Measurements from ENCODE around the gene GATB. TPM values are rescaled to one million over a fixed set of nuclear protein-coding genes. Genes with fewer than 3 reads are reported as not detected.
A peak's percentile ranks its signal among the peaks of the same experiment; 100 is the strongest.

Gene GATB
- total RNA-seq, 1 experiment from 2014 or later: 36.6 TPM

- no peaks in the 10 kb centered on the region for H3K36me3 ChIP-seq
- H3K9me3 ChIP-seq: no peaks in the 10 kb centered on the region
- H3K4me3 ChIP-seq: no peak overlapping the region
- H3K27me3 ChIP-seq: no peaks in the 10 kb centered on the region
- DNase-seq: no peak
These were observed 32.2 kb upstream of the GATB start for GRCh38 chr4:151792995-151793394.

- H3K27me3 ChIP-seq: no peaks in the 10 kb centered on the region
- H3K4me3 ChIP-seq: no peak overlapping the region
- H3K9me3 ChIP-seq: no peaks in the 10 kb centered on the region
These were observed 31.7 kb upstream of the GATB start for GRCh38 chr4:151792530-151792929.

GRCh38 chr4:151788021-151788420, 27.2 kb upstream of the GATB start:
- Histone ChIP-seq H3K9me3 (no peaks in the 10 kb centered on the region), H3K36me3 (no peaks in the 10 kb centered on the region), H3K4me3 (no peak overlapping the region), H3K27me3 (no peaks in the 10 kb centered on the region)
- no peak for DNase-seq

More at GRCh38 chr4:151792530-151792929, 31.7 kb upstream of the GATB start:
- H3K36me3 ChIP-seq: no peaks in the 10 kb centered on the region
- no peak for DNase-seq

GRCh38 chr4:151786158-151786495, 25.3 kb upstream of the GATB start:
- no peaks in the 10 kb centered on the region for H3K36me3 ChIP-seq
- H3K9me3 ChIP-seq: no peaks in the 10 kb centered on the region
- H3K27me3 ChIP-seq: no peaks in the 10 kb centered on the region
- no peak overlapping the region for H3K4me3 ChIP-seq
- DNase-seq: no peak

DNA sequence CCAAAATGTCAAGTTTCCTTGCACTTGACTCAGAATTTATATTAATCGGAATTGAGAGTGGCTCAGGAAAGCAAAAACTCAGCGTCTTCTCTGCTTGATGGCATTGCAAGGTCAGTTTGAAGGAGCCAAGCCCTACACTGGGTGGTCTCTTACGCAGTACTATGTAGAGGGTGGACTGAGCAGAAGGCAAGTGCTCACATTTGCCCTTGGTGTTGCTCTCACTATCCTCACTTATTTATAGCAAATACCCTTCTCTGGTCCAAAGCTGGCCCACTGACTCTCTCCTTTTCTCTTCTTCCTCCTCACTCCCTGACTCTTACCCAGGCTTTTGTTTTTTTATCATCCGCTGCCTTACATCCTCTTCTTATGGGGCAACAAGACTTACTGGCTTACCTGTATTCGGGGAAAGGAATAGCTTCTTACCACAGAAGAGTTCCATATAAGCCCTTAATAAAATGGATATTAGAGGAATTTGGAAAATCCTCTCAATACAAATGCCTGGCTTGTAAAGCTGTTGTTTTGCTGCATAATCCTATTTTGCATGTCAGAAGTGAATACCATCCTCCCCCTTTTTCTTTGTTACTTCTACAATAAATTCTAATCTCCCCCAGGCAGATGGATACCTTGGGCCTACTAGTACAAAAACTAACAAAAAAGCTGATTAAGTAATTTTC, 24.8 kb upstream of the GATB start:
- Histone ChIP-seq H3K27me3 (no peaks in the 10 kb centered on the region), H3K36me3 (no peaks in the 10 kb centered on the region), H3K4me3 (no peak overlapping the region), H3K9me3 (no peaks in the 10 kb centered on the region)
- DNase-seq: no peak

- H3K27me3 ChIP-seq: no peaks in the 10 kb centered on the region
- H3K9me3 ChIP-seq: no peaks in the 10 kb centered on the region
- DNase-seq: no peak
- no peaks in the 10 kb centered on the region for H3K36me3 ChIP-seq
- no peak overlapping the region for H3K4me3 ChIP-seq
These were observed 23.9 kb upstream of the GATB start for GRCh38 chr4:151784706-151785105.

- H3K36me3 ChIP-seq: no peaks in the 10 kb centered on the region
- H3K4me3 ChIP-seq: no peak overlapping the region
- H3K9me3 ChIP-seq: no peaks in the 10 kb centered on the region
- H3K27me3 ChIP-seq: no peaks in the 10 kb centered on the region
- no peak for DNase-seq
These were observed 23.1 kb upstream of the GATB start for GRCh38 chr4:151783867-151784266.

- no peaks in the 10 kb centered on the region for H3K9me3 ChIP-seq
- no peaks in the 10 kb centered on the region for H3K36me3 ChIP-seq
- DNase-seq: no peak
- H3K27me3 ChIP-seq: no peaks in the 10 kb centered on the region
- H3K4me3 ChIP-seq: no peak overlapping the region
These were observed 21.5 kb upstream of the GATB start for GRCh38 chr4:151782296-151782695.

GRCh38 chr4:151781026-151781425, 20.2 kb upstream of the GATB start:
- H3K36me3 ChIP-seq: no peaks in the 10 kb centered on the region
- no peak overlapping the region for H3K4me3 ChIP-seq
- no peaks in the 10 kb centered on the region for H3K27me3 ChIP-seq
- no peak for DNase-seq
- H3K9me3 ChIP-seq: no peaks in the 10 kb centered on the region

DNA sequence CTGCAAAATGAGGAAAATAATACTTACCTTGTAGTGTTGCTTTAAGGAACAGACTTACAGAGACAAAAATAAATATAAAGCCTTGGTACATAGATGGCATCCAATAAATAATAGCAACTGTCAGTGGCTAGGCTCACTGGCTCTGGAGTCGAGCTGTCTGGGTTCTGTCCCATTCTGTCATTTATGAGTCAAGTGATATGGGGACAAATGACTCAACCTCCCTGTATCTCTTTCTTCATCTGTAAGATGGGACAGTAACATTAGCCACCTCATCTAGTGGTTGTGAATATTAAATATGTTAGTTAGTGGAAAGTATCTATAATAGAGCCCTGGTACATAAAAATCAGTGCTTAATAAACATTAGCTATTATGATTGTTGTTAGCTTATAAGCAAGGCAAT, 16.7 kb upstream of the GATB start:
- H3K4me3 ChIP-seq: no peak overlapping the region
- H3K36me3 ChIP-seq: no peaks in the 10 kb centered on the region
- H3K27me3 ChIP-seq: no peaks in the 10 kb centered on the region
- H3K9me3 ChIP-seq: no peaks in the 10 kb centered on the region
- DNase-seq: no peak

DNA sequence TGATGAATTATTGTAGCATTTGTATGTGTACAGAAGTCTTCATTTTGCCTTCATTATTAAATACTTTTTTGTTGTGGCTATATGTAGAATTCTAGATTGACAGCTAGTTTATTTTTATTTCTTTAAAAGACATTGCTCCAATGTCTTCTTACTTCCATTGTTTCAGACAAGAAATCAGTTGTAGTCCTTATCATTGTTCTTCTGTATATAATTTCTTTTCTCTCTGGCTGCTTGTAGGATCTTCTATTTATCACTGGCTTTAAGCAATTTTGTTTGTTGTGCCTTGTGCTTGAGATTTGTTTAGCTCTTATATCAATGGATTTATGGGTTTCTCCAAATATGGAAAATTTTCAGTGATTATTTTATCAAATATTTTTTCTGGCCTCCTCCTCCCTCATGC, 13.5 kb upstream of the GATB start:
- no peak overlapping the region for H3K4me3 ChIP-seq
- DNase-seq: no peak
- no peaks in the 10 kb centered on the region for H3K9me3 ChIP-seq
- H3K36me3 ChIP-seq: no peaks in the 10 kb centered on the region
- H3K27me3 ChIP-seq: no peaks in the 10 kb centered on the region

DNA sequence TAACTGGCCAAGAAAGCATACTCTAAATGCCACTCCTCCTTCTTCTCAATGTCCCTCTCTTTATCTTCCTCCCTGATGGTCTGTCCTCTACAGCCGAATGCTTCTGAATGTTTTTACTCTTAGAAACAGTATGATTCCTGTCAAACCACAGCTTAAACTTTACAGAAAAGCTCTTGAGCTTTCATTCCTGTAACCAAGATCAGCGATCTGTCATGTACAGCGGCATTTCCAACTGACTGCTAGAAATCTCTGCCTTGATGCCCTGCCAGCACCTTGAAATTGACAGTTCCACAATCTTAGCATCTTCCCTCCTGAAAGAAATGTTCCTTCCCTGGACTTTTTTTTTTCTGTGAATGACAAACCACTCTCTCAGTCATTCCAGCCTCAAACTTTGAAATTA, 11.5 kb upstream of the GATB start:
- H3K36me3 ChIP-seq: no peaks in the 10 kb centered on the region
- no peak overlapping the region for H3K4me3 ChIP-seq
- DNase-seq: no peak
- no peaks in the 10 kb centered on the region for H3K27me3 ChIP-seq
- no peaks in the 10 kb centered on the region for H3K9me3 ChIP-seq

GRCh38 chr4:151771664-151772063, 10.9 kb upstream of the GATB start:
- DNase-seq: no peak
- H3K9me3 ChIP-seq: no peaks in the 10 kb centered on the region
- no peak overlapping the region for H3K4me3 ChIP-seq
- no peaks in the 10 kb centered on the region for H3K27me3 ChIP-seq
- no peaks in the 10 kb centered on the region for H3K36me3 ChIP-seq

- no peaks in the 10 kb centered on the region for H3K27me3 ChIP-seq
- H3K36me3 ChIP-seq: no peaks in the 10 kb centered on the region
- H3K4me3 ChIP-seq: no peak overlapping the region
- DNase-seq: no peak
- H3K9me3 ChIP-seq: no peaks in the 10 kb centered on the region
These were observed 9.3 kb upstream of the GATB start for GRCh38 chr4:151770154-151770553.

DNA sequence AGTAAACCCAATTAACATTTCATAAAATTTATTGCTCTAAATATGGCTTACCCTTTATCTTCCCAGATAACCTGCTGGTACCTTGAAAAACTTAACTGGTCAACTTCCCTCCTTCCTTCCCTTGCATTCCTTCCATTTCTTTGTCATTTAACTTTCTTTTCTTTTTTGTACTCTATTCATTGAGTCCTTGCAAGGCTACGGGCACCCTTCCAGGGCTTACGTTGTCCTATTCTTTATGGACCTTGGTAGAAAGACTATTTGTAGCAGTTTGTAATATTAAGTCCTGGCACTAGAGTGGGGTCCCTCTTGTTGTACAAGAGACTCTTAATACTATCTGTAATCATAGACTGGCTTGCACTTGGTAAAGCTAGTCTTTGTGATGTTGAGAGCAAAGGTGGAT, 8.0 kb upstream of the GATB start:
- Histone ChIP-seq H3K4me3 (no peak overlapping the region), H3K36me3 (no peaks in the 10 kb centered on the region), H3K27me3 (no peaks in the 10 kb centered on the region), H3K9me3 (no peaks in the 10 kb centered on the region)
- DNase-seq: no peak

GRCh38 chr4:151766691-151767090, 5.9 kb upstream of the GATB start:
- H3K36me3 ChIP-seq: no peaks in the 10 kb centered on the region
- no peaks in the 10 kb centered on the region for H3K9me3 ChIP-seq
- no peak overlapping the region for H3K4me3 ChIP-seq
- H3K27me3 ChIP-seq: no peaks in the 10 kb centered on the region
- DNase-seq: no peak

GRCh38 chr4:151760002-151760401, 805 bp downstream of the GATB start:
- peak overlapping the region; percentile 90 for H3K4me3 ChIP-seq
- H3K9me3 ChIP-seq: no peaks in the 10 kb centered on the region
- H3K36me3 ChIP-seq: no peaks in the 10 kb centered on the region
- no peak for DNase-seq
- no peaks in the 10 kb centered on the region for H3K27me3 ChIP-seq

DNA sequence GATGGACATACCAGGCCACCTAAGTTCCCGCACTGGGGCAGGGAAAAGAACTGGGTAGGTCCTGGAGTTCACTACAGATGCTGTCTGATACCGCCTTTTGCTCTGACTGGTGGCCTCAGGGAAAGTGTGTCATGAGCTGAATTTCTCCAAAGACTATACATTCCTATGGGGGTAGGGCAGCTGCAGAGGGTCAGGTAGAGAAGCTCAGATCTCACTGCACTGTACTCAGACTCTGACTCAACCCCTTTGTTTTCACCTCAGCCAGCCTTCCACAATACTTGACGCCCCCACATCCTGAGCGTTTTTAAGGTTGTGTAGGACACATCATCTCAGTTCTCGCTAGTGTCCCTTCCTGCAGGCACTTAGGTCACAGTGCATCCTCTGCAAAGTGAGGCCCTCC, 7.8 kb downstream of the GATB start:
- no peaks in the 10 kb centered on the region for H3K9me3 ChIP-seq
- DNase-seq: no peak

GRCh38 chr4:151750156-151750555, 10.7 kb downstream of the GATB start:
- H3K9me3 ChIP-seq: no peaks in the 10 kb centered on the region
- DNase-seq: no peak
- no peak overlapping the region for H3K4me3 ChIP-seq
- no peaks in the 10 kb centered on the region for H3K36me3 ChIP-seq
- H3K27me3 ChIP-seq: no peaks in the 10 kb centered on the region

More for the DNA sequence above, 7.8 kb downstream of the GATB start:
- H3K27me3 ChIP-seq: no peaks in the 10 kb centered on the region
- H3K36me3 ChIP-seq: no peaks in the 10 kb centered on the region
- no peak overlapping the region for H3K4me3 ChIP-seq

Measured in MG63 (cell line).